Measurements from ENCODE around the gene CDHR3. TPM values are rescaled to one million over a fixed set of nuclear protein-coding genes. Genes with fewer than 3 reads are reported as not detected.
A peak's percentile ranks its signal among the peaks of the same experiment; 100 is the strongest.
"Not testable (repeated sequence)": the region's sequence is repeated elsewhere in the genome, so short reads cannot be mapped to it uniquely, and the experiment has no call there.

The CDHR3 gene
- total RNA-seq (2014; rRNA removed; shearing (Covaris generic)) = 2.1 and 5.4 TPM in 2 replicates
- polyA plus RNA-seq (2014; cell fraction: nucleus; rRNA removed) = 2.7 and 6.1 TPM in 2 replicates

DNA sequence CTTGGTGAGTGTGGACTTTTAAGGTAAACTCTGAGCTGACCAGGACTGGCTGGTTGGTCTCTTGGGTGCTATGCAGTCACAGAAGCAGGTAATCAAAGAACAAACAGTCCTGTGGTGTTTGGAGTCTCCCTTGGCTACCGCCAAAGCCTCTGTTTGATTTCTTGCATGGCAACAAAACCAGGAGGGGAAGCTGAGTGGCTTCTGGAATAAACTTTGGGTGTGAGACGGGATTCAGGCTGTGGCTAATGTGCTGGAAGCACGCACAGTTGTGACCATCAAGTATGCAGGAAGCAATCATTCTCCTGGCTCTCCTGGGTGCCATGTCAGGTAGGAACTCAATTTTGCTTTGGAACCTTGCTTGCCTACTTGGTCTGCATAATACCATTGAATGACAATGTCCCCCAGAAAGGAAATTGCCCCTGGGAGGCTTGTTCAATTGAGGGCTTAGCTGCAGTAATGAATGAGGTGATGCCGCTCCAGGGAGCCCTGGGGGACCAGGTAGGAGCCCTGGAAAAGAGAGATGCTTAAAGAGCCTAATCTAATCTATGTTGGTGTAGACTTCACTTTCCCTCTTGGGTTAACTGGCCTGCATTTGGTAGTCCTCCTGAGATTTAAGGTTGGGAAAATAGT, at the start of gene CDHR3:
TSS of gene CDHR3 (plus strand) at position 227 of the 630 bp plus-strand sequence. CDS start at position 282, 55 bp downstream.
- no peak for DNase-seq (ENCODE audit: extremely low read depth, low read depth)

DNA sequence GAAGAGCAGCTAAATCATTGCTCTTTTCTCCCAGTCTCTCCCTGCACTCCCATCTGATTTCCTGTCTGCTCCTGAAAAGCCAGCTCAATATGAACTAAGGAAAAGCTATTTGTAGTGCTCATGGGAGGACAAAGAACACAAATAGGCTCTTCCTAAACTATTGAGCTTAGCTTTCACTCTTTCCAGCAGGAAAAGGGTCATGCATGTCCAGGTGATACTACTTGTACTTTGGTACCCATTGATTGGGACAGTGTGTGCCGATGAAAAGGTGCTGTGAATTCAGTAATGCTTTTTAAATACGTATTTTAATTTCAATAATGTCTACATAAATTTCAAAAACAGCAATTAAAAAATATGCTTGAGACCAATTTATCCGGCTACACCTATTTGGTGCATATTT, 49.1 kb upstream of the CDHR3 start:
- DNase-seq (ENCODE audit: extremely low read depth, low read depth) = no peak

DNA sequence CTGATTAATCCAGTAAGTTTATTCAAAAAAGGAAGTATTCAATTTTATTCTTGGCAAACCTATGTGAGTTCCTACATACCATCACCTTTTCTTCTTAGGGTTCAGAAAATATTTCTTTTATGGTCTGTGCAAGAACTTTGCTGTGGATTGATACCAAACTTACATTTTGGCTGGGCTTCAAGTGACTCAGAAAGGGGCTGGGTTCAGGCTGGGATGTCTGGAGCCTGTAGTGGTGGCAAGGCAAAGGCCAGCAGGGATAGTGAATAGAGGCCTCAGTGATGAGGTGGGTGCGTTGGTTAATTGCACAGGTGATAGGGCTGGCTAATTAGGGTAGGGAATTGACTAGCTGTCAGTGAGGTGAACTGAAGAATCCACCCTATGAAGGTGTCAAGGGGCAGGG, 46.5 kb upstream of the CDHR3 start:
- no peak for DNase-seq (ENCODE audit: extremely low read depth, low read depth)

DNA sequence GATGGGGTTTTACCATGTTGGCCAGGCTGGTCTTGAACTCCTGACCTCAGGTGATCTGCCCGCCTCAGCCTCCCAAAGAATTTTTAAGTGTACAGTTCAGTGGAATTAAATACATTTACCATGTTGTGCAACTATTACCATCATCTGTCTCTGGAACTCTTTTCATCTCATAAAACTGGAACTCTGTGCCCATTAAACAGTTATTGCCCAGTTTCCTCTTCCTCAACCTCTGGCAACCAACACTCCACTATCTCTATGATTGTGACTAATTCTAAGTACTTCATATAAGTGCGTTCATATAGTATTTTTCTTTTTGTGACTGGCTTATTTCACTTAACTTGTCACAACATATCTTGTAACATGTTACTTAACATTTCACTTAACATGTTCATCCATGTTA, 45.4 kb upstream of the CDHR3 start:
- DNase-seq (ENCODE audit: extremely low read depth, low read depth) = no peak

GRCh38 chr7:105920766-105921165, 42.3 kb upstream of the CDHR3 start:
- no peak for DNase-seq (ENCODE audit: extremely low read depth, low read depth)

- no peak for DNase-seq (ENCODE audit: extremely low read depth, low read depth)
Observed at GRCh38 chr7:105924945-105925344, 38.1 kb upstream of the CDHR3 start.

GRCh38 chr7:105926131-105926530, 36.9 kb upstream of the CDHR3 start:
- no peak for DNase-seq (ENCODE audit: extremely low read depth, low read depth)

DNA sequence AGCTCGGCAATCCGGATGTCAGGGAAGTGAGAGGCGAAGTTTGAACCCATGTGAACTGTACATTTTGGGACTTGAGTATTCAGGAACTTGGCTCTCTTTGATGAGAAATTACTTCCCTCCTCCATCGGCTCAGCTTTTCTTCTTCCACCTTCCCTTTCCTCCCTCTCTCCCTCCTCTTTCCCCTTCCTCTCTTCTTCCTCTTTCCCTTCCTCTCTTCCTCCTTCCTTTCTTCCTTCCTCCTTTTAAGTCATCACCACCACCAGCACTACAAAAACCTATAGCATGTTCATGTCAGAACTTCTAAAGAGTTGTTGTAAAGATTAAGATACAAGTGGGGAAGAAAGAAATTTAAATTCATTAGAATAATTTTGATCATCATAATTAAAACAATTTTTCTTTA, 31.9 kb upstream of the CDHR3 start:
- DNase-seq (ENCODE audit: extremely low read depth, low read depth) = no peak

DNA sequence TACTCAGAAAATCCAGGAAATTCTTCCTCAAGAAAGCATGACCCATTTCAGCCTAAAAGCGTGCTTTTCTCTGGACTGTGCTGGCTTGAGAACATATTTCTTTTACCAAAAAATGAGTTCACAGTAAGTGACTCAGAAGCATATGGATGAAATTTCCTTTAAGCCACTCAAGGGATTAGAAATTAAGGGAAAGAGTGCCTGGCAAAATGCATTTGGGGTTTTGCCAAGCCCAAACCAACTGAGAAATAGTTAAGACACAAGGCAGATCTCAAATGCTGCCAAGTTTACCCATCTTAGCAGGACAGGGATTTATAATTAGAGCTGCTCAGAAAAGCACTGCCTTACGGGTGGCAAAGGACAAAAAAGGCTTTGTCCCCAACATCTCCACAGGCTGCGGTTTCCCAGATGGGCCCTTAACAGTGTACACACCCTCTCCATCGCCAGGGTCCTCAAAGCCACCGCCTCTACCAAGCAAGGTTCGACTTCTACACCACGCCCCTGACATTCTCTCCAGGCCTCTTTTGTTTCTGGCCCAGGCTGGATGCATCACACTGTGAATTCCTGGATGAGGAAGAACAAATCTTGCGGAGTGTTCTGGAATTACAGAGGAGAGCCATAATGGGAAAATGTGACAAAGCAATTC, 30.1 kb upstream of the CDHR3 start:
- DNase-seq (ENCODE audit: extremely low read depth, low read depth) = no peak

DNA sequence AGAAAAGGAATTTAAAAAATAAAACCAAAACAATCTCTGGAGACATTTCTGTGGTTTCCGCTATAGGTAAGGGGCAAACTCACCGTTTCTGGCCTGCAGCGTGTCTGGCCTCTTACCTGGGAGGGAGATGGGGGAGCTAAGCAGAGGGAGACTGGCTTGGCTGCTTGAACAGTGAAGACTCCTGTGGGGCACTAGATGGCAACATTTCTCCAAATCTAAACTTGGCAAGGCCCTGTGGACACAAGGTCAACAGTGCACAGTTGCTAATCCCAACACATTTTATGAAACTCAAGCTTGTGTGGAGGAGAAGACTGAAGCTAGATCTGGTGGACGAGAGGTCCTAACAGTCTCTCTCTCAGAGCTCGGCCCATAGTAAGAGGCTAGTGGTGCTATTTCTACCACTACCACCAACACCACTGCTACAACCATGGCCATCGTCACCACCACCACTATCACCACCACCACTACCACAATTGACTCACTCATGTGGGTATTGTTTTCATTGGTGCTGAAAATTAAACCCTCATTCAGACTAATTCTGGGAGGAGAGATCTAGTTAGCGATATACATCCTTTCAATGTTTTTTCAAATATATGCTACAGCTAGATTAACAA, 28.4 kb upstream of the CDHR3 start:
- peak; percentile 9 for DNase-seq (ENCODE audit: extremely low read depth, low read depth)

DNA sequence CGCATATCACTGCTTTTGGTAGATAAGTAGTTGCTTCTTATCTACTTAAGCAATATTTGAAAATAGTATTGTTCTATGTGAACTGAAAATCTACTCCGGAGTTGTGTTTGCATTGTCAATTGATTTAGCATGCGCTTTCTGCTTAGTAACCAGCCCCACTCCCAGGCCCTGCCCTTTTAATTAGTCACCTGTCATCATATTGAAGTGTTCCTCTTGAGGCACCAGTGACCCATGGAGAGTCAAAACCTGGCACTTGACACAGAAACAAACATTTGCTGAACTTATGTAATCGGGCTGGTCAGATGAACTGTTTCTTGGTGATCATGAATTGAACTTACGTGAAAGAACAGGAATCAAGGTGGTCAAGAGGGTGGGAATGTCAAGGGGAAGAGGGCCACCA, 27.8 kb upstream of the CDHR3 start:
- DNase-seq (ENCODE audit: extremely low read depth, low read depth) = no peak

GRCh38 chr7:105937411-105937810, 25.7 kb upstream of the CDHR3 start:
- DNase-seq (ENCODE audit: extremely low read depth, low read depth) = no peak

DNA sequence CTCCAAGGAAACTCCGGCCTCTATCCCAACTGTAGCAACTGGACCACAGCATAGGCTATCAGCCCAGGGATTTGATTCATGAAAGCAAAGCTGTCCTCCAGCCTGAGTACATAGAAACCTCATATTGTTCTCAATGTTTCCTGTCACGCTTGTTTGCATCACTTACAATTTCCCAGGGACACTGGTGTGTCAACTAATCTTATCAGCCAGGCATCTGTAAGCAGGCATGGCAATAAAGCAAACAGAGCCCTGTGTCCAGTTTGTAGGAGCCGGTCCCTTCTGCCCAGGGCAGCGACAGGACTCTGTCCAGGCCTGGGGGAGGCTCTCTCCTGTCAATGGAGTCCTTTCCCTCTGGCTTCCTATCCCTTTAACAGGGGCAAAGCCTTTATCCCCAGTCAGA, 23.0 kb upstream of the CDHR3 start:
- DNase-seq (ENCODE audit: extremely low read depth, low read depth) = no peak

GRCh38 chr7:105941596-105941995, 21.5 kb upstream of the CDHR3 start:
- no peak for DNase-seq (ENCODE audit: extremely low read depth, low read depth)

DNA sequence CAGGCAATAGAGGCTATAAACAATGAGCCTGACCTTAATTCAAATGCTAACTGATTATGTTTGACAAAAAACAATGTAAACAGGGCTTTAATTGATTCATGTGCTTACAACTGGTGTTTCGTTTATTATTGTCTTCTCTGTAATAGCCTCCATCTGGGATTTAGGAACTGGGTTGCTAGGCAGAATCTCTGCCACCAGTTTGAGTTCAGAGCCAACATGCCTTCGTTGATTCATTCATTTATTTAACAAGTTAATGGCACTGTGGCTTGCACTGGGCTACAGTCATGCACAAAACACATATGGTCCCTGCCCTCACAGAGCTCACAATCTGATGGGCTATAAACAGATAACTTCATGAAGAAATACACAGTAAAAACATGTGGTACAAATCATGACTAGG, 19.6 kb upstream of the CDHR3 start:
- no peak for DNase-seq (ENCODE audit: extremely low read depth, low read depth)

DNA sequence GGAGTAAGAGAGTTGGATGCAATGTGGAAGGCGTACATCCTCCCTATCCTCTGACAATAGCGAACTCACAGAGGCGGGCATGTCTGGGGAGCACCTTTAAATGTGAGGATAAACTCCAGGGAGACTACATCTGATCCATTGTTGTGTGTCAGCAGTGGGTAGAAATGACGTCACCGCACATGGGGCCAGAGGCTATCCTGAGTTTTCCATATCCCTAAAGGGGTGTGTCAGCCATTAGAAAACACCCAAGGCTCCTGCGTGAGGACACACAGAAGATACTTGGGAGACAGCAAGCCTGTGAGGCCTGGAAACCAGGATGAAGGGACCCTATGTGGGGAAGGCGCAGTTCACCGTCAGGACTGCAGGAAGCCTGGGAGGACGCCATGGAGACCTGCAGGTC, 17.2 kb upstream of the CDHR3 start:
- DNase-seq (ENCODE audit: extremely low read depth, low read depth) = no peak

DNA sequence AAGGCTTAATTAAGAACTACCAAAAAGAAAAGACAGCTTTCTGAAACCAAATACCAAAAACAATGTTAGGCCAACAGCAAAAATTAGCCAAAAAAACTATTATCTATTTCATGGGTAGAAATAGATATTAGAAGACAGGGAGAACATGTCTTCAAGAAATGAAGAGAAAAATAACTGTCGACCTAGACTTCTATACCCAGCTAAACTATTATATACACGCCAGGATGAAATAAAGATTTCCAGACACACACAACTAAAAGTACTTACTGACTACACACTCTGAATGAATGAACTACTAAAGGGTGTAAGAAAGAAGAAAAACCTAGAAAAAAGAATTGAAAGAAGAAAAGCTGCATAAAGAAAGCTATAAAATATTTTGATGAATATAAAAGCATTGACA, 11.5 kb upstream of the CDHR3 start:
- DNase-seq (ENCODE audit: extremely low read depth, low read depth) = no peak

DNA sequence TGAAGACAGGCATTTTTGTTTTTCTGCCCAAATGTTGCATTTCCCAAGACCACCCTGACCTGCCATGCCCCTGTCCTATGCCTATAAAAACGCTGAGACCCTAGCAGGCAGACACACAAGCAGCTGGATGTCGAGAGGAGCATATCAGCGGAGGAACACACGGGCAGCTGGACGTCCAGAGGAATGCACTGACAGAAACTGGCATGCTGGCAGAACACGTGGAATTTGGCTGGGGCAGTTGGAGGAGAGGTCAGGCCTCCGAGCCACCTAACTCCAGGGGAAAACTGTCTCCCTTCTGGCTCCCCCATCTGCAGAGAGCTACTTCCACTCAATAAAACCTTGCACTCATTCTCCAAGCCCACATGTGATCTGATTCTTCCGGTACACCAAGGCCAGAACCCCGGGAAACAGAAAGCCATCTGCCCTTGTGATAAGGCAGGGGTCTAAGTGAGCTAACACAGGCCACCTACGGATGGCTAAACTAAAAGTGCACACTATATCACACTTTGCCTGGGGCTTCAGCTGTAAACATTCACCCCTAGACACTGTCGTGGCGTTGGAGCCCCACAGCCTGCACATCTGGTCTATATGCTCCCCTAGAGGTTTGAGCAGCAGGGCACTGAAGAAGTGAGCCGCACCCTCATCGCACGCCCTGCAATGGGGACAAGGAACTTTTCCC, 10.0 kb upstream of the CDHR3 start:
- no peak for DNase-seq (ENCODE audit: extremely low read depth, low read depth)

GRCh38 chr7:105954711-105955110, 8.4 kb upstream of the CDHR3 start:
- no peak for DNase-seq (ENCODE audit: extremely low read depth, low read depth)

DNA sequence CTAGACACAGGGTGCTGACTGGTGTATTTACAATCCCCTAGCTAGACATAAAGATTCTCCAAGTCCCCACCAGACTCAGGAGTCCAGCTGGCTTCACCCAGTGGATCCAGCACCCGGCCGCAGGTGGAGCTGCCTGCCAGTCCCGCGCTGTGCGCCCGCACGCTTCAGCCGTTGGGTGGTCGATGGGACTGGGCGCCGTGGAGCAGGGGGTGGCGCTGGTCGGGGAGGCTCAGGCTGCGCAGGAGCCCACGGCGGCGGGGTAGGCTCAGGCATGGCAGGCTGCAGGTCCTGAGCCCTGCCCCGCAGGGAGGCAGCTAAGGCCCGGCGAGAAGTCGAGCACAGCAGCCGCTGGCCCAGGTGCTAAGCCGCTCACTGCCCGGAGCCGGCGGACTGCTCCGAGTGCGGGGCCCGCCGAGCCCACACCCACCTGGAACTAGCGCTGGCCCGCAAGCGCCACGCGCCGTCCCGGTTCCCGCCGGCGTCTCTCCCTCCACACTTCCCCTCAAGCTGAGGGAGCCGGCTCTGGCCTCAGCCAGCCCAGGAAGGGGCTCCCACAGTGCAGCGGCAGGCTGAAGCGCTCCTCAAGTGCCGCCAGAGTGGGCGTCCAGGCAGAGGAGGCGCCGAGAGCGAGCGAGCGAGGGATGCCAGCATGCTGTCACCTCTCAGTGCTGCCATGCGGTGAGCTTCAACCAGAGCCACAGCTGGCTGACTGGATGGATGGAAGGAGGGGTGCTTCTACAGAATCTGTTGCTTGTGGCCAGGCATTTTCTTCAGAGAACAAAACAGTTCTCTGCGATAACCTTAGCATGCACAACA, 7.2 kb upstream of the CDHR3 start:
- DNase-seq (ENCODE audit: extremely low read depth, low read depth) = not testable (repeated sequence)

GRCh38 chr7:105958012-105958411, 5.1 kb upstream of the CDHR3 start:
- DNase-seq (ENCODE audit: extremely low read depth, low read depth) = no peak
